HG03442 (cell line): Measurements from ENCODE around the gene PTPRN2.
A peak's percentile ranks its signal among the peaks of the same experiment; 100 is the strongest.

ENCODE experiments used
- ATAC-seq: cut with Tn5 transposase; IDR thresholded peaks from one replicate; pipeline ENCODE4 v1.9.1; 2021; ENCODE audit warnings: mild to moderate bottlenecking, moderate library complexity; ENCODE audit not compliant: unreplicated experiment

The PTPRN2 gene

GRCh38 chr7:157537056-157537455 lies 1050.6 kb downstream of the PTPRN2 start:
- no peak for ATAC-seq

DNA sequence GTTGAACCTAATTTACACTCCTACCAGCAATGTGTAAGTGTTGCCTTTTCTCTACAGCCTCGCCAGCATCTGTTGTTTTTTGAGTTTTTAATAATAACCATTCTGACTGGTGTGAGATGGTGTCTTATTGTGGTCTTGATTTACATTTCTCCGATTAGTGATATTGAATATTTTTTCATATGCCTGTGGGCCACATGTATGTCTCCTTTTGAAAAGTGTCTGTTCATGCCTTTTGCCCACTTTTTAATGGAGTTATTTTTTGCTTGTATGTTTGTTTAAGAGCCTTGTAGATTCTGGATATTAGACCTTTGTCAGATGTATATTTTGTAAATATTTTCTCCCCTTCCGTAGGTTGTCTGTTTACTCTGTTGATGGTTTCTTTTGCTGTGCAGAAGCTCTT lies 1055.6 kb downstream of the PTPRN2 start:
- ATAC-seq, result no peak

DNA sequence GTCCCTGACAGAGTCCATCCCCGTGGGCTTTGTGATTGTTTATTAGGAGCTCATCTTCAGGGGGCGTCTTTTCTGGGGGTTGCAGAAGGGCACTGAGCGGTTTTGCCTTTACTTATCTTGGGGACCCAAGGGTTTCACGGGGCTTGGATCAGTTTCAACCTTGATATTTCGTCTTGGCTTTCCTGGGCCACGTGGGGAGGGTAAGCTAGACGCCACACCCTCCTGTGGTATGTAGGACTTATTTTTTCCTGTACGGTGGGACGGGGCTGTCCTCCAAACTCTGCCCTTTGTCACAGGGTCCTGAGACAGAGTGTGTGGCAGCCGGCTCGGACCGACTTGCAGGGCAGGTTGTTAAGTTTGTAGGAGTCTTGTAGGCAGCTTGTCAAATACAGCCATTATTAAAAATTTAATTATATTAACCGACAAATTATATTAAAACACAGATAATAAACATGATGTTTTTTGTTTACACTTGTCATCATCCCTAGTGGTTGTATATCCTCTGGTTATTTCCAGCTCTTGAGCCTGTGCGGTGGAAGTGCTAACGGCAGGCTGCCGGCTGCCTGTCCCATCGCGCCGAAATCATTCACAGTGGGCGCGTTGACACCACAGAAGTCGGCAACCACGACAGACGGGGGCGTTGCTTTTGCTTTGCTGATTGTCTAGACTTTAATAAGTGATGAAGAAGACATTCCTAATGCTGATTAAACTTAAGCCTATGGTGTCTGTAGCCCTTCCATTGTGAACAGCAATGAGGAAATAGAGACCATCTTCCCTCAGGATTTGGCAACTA lies 1057.7 kb downstream of the PTPRN2 start:
- ATAC-seq, result no peak

GRCh38 chr7:157528785-157529341 lies 1058.8 kb downstream of the PTPRN2 start:
- no peak for ATAC-seq

- ATAC-seq, result no peak
These were observed 1059.9 kb downstream of the PTPRN2 start for GRCh38 chr7:157527686-157528085.

DNA sequence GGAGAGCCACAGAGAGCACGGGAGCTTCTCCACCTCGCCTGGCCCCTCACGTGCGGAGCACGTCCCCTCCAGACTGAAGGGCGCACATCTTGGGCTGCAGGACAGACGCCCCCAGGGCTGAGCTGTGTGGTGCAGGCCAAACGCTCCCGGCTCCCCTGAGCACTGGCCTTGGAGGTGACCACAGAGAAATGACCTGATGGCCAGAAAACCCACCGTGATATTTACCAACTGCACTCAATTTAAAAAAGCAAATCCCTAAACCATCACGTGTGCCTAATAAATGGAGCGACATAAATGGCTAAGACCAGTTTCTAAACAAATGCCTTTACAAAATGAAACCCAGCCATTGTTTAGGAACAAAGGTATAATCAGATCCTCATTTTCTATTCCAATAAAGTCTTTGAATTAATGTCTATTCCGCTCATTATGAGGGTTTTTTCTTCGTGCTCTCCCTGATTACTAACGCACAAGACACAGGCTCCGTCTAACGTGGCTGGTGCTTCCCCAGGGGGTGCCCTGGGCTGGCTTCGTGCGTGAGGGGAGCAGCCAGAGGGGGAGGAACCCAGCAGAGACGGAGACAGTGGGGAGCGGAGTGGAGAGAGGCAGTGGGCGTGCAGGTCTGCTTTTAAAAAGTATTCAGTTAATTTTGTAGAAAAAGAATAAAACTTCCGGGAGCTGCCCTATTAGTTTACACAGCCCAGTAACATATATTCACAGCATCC lies 1060.5 kb downstream of the PTPRN2 start:
- ATAC-seq, result no peak

- no peak for ATAC-seq
These were observed 1061.4 kb downstream of the PTPRN2 start for GRCh38 chr7:157526005-157526912.

DNA sequence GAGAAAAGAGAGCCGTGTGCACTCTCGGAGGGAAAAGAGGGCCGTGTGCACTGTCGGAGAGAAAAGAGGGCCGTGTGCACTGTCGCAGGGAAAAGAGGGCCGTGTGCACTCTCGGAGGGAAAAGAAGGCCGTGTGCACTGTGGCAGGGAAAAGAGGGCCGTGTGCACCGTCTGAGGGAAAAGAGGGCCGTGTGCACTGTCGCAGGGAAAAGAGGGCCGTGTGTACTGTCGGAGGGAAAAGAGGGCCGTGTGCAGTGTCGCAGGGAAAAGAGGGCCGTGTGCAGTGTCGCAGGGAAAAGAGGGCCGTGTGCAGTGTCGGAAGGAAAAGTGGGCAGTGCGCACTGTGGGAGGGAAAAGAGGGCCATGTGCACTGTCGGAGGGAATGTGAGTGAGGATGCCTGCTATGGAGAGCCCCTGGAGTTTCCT lies 1062.1 kb downstream of the PTPRN2 start:
- ATAC-seq, result no peak

GRCh38 chr7:157524731-157525130 lies 1062.9 kb downstream of the PTPRN2 start:
- ATAC-seq, result no peak

DNA sequence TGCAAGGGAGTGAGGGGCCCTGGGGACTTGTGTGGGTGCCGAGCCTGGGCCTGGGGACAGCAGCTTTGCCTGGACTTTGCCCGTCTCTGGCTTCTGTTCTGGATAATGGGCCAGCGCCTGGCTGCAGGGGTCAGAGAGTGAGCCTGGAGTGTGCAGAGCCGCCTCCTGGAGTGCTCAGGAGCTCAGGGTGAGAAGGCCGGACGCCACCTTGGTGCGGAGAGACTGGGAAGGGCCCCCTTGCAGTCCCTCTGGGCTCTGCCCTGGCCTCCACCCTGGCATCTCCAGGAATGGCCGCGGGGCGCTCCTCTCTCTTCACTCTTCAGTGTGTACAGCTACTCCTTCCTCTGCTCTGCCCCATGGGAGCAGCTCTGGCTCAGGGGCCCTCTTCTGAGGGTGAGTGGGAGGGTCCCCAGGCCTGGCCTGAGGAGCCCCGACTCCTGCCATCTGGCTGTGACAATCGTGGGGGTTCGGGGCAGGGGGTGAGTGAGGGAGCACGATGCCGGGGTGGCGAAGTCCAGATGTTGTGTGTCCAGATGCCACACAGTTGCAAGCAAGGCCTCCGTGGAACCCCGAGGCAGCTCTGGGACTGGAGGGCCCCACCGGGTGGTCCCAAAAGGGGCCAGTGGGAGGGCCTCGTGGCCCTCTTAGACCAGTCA lies 1063.7 kb downstream of the PTPRN2 start:
- ATAC-seq, result no peak

DNA sequence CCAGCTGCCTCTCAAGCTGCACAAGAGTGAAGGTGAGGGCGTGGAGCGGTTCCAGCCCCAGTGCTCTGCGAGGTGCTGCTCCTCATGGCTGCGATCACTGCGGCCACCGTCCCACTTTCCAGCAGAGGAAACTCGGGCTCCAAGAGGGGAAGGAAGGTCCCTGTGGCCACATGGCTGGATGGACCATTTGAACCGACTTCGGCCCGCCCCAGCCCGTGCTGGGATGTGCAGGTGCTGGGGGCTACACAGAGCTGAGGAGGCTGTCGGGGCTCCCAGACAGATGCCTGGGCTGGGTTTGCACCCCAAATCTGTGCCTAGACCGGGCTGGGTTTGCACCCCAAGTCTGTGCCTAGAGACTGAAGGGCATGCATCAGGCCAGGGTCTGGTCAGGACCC lies 1064.3 kb downstream of the PTPRN2 start:
- ATAC-seq, result no peak

DNA sequence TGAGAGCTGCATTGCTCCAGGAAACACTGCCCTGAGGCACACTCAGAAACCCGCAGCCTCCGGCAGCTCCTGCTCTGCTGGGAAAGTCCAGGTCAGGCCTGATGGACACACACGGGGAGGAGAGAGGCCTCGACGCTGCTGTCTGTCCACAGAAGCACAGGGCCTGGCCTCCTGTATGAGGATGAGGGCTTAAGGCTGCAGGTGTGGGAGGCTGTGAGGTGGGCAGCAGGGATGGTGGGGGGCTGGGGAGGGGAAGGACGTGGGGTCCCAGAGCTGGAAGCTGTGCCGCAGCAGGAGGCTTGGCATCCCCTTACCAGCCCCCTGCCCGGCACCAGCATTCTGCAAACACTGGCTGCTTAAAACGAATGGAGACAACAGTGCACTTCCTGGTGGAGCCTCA lies 1064.7 kb downstream of the PTPRN2 start:
- ATAC-seq, result no peak

- no peak for ATAC-seq
These were observed 1065.4 kb downstream of the PTPRN2 start for GRCh38 chr7:157522189-157522588.

DNA sequence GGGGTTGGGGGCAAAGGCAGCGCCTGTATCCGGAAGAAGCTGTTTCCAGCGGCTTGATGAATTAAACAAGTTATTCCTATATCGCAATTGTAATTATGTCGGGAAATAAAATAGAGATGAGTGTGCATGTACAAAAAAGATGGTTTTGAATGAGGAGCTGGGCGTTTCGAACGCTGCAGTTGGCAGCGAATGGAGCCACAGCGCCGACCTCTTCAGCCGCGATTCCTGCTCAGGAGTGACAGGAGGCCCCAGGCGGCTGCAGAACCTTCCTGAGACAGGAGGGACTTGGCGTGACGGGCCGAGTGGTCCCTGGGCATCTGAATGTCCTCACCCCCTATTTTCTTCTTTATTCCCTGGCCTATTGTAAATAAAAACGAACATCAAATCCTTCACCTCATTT lies 1065.9 kb downstream of the PTPRN2 start:
- no peak for ATAC-seq

DNA sequence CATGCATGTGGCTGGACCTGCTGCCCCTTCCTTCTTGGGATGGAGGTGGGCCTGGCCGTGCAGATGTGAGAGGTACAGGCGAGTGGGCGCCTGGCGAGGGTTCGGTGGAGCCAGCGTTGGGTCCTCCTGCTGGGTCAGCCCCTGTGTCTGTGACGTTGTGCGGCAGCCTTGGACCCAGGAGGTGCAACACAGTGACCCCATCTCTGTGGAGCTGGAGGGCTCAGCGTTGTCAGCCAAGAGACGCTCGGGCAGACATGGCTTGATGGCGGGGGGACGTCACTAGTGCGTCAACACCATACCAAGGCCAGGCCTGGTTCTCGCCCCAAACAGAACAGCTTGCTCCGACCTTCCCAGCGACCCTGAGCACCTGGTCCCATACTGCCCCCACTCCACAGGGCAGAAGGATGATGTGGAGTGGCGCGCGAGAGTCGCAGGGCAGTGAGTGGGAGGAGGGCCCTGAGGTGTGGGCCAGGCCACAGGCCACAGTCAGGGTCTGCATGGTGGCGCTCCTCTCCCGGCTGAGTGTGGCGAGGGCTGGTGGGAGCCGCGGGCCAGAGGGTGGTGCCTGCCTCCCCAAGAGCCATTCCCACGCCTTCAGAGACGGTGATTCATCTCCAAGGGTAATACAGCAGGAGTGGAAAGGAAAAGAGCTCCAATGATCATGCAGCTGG lies 1066.4 kb downstream of the PTPRN2 start:
- no peak for ATAC-seq

DNA sequence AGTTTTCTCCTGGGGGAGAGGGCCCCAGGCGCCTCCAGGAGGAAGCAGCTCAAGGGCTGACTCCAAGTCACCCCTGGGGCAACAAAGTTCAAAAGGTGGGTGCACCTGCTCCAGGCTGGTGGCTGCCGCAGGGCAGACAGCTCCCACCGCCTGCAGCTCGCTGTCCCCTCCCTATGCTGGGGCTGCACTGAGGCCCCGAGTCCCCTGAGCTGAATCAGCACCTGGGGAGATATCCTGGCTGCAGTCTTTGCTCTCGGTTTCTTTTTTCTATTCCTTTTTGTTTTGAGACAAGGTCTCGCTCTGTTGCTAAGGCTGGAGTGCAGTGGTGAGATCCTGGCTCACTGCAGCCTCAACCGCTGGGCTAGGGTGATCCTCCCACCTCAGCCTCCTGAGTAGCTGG lies 1067.4 kb downstream of the PTPRN2 start:
- ATAC-seq, result peak; percentile 90

DNA sequence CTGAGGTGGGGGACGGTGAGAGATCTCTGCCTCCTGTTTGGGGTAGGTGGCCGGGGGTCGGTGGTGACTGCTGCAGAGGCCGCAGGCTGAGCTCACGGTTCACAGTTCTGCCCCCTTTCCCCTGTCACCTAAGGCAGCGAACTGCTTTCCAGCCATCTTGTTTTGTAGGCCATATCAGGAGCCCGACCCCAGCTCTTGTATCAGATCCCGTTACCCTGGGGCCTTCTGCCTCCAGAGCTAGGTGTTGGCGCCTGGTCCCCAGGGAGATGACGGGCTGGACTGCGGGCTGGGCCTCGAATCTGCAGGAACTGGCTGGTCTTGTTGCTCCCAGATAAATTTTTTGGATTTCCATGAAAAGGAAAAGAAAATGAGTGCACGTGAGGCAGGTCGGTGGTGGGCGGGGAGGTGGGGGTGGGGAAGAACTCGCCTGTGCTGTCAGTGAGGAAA lies 1067.8 kb downstream of the PTPRN2 start:
- ATAC-seq, result no peak

DNA sequence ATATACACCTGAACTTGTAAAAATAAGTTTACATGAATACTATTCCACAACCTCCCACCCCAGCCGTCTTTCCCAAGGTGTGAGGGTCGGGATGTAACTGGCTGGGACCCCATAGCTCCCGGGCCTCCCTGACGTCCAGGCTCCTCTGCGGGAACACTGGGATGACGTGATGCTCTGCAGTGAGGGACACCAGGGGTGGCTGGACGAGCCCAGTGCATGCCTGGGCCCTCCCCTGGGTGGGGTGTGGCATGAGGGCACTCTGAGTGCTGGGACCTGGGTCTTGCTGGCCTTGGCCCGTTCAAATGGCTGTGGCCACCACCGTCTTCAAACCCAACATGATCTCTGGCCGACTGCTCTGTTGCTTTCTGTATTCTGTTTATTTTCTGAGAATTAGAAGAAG lies 1068.4 kb downstream of the PTPRN2 start:
- ATAC-seq, result no peak

GRCh38 chr7:157518514-157519175 lies 1069.0 kb downstream of the PTPRN2 start:
- ATAC-seq, result no peak
